ENCODE measurements around the gene RUNDC3A.

GRCh38 chr17:44315760-44316731 lies 7.6 kb downstream of the RUNDC3A start:
- no peak for TF ChIP-seq CTCF (IDR thresholded peaks at IDR 0.05)
- TF ChIP-seq POLR2AphosphoS5 (IDR thresholded peaks at IDR 0.05): no peak
